Gastroesophageal sphincter (tissue), 3 donors: Measurements from ENCODE around the gene CCDC154.

Source experiments
- EP300 ChIP-seq: sonication (generic); formaldehyde crosslinking; IDR thresholded peaks from one replicate; pipeline ENCODE4 v1.6.1; 2017; ENCODE audit warnings: antibody characterized with exemption, mild to moderate bottlenecking
- POLR2A ChIP-seq, 2 donors: fragments of 450-650 bp; IDR thresholded peaks; one replicate each; pipeline ENCODE4 v1.6.1; 2017; ENCODE audit warnings: antibody characterized with exemption in 2 of 2, mild to moderate bottlenecking in 2 of 2, moderate library complexity in 1 of 2
- POLR2AphosphoS5 ChIP-seq: sonication (generic); formaldehyde crosslinking; IDR thresholded peaks from one replicate; pipeline ENCODE4 v1.6.1; 2017; ENCODE audit warnings: antibody characterized with exemption
- TF ChIP-seq, protein P1 (sequence below), 4 experiments: fragments of 200-600 bp in 2 of 4; fragments of 450-650 bp in 2 of 4; sonication (generic) in 1 of 4; IDR thresholded peaks; one replicate each; pipeline ENCODE4 v1.5.1; 2017 to 2019; ENCODE audit warnings: antibody characterized with exemption in 4 of 4, mild to moderate bottlenecking in 2 of 4, moderate library complexity in 2 of 4

DNA sequence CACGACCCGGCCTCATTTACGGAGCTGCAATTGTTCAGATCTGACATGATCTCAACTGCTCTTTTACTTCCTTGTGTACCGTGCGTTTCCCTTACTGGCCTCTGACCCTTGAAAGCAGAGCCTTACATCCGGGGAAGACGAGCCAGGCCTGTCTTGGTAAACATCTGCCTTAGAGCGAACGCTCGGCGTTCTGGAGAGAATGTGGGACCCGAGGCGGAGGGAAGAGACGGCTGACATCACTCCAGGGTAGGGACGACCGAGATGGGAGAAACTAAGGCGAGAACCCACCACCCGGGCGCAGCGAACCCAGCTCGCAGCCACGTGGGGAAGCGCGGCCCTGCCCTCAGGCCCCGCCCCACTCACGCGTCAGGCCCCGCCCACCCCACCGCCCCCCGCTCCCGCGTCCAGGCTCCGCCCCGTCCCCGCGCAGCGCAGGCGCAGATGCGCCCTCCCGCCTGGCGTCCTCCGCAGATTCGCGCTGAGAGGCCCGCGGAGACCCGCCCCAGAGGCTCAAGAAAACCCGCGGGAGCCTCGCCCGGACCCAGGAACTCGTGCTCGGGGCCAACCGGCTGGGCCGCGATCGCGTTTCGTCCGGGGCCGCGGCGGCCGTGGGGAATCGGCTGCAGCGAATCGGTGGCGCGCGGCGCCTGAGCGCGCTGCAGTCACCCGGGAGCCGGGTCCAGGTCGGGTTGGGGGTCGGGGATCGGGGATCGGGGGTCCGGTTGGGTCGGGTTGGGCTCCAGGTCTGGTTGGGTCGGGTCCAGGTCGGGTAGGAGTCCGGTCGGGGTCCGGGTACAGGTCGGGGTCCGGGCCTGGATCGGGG, 48.8 kb upstream of the CCDC154 start, which contains the start of gene TELO2:
- peak; percentile 5 for TF ChIP-seq POLR2AphosphoS5
- TF ChIP-seq, protein P1, sequence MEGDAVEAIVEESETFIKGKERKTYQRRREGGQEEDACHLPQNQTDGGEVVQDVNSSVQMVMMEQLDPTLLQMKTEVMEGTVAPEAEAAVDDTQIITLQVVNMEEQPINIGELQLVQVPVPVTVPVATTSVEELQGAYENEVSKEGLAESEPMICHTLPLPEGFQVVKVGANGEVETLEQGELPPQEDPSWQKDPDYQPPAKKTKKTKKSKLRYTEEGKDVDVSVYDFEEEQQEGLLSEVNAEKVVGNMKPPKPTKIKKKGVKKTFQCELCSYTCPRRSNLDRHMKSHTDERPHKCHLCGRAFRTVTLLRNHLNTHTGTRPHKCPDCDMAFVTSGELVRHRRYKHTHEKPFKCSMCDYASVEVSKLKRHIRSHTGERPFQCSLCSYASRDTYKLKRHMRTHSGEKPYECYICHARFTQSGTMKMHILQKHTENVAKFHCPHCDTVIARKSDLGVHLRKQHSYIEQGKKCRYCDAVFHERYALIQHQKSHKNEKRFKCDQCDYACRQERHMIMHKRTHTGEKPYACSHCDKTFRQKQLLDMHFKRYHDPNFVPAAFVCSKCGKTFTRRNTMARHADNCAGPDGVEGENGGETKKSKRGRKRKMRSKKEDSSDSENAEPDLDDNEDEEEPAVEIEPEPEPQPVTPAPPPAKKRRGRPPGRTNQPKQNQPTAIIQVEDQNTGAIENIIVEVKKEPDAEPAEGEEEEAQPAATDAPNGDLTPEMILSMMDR (IDR thresholded peaks at IDR 0.05), result peak in 2 of 4 experiments; percentile 27 to 31
- TF ChIP-seq POLR2A (IDR thresholded peaks at IDR 0.05), result peak in 1 of 2 donors; percentile 40
- no peak for TF ChIP-seq EP300
